GM10847 (cell line): ENCODE results near the gene ARRB1.

Experiments used
- POLR2A ChIP-seq: IDR thresholded peaks from 2 replicates; pipeline ENCODE4 v1.6.1; 2011; ENCODE audit not compliant: insufficient read length; ENCODE audit errors: extremely low read depth

ARRB1 gene

DNA sequence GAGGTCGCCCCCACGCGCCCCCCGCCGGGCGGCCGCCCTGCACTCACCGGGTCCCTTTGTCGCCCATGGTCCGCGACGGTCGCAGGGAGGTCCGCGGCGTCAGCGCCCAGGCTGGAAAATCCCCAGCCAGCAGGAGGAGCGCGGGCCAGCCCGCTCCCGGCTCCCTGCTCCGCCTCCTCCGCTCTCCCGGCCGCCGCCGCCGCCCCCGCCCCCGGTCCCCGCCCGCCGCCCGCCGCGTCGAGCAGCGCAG is at the start of gene ARRB1:
ARRB1 (minus strand) TSS at position 121 of the 250 bp plus-strand sequence; CDS start at position 67, 54 bp downstream.
- TF ChIP-seq POLR2A, result no peak

DNA sequence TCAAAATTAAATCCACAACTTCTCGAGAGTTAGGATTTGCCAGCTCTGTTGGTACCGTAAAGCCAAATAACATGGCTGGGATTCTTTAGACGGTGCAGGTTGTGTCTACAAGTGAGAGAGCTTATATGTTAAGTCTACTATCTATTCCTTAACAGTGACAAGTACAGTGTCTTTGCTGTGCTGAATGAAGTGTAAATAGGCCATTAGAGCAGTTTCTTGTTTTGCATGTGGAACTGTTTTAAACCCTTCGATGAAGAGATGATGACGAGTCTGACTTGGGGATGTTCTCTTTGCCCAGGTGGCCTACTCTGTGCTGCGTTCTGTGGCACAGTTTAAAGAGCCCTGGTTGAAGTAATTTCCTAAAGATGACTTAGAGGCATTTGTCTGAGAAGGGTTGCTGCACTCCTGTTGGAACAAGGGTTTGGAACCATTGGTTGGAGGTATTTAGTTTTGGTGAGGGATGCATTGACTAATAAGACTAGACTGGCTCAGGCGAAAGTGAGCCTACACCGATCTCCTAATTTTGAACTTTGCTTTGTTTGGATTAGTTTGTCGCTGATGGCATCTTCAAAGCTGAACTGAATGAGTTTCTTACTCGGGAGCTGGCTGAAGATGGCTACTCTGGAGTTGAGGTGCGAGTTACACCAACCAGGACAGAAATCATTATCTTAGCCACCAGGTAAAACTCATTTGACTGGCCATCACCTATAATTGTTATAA is 48.8 kb upstream of the ARRB1 start:
- TF ChIP-seq POLR2A, result no peak

- peak; percentile 98 for TF ChIP-seq POLR2A
Observed at GRCh38 chr11:75399344-75400145, 48.1 kb upstream of the ARRB1 start, which contains the start of gene RPS3. TSS of gene RPS3 (plus strand) at chr11:75399518. CDS start at chr11:75399548, 30 bp downstream.

GRCh38 chr11:75398906-75399305 is 47.4 kb upstream of the ARRB1 start:
- no peak for TF ChIP-seq POLR2A

DNA sequence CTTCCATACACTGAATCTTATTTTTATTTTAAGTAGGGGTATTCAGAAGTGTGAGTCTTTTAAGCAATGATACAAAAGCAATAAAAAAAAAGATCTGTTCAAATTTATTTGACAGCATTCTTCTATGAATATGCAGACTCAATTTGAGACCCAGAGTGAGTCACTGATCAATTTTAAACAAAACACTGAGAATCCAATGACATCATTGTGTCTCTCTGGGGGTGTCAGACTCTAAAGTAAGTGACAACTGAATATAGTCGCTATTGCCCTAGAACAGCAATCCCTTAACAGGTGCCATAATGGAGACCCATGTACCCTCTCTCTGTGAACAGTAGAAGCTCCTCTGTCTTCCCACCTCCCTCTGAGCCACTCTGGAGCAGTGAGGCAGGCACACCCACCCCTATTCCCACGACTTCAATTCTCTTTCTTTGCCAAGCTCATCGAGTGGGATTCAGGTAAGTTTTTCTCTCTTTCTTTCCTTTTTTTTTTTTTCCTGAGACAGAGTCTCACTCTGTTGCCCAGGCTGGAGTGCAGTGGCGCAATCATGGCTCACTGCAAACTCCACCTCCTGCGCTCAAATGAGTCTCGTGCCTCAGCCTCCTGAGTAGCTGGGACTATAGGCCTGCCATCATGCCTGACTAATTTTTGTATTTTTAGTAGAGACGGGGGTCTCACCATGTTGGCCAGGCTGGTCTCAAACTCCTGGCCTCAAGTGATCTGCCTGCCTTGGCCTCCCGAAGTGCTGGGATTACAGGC is 42.8 kb upstream of the ARRB1 start:
- no peak for TF ChIP-seq POLR2A

DNA sequence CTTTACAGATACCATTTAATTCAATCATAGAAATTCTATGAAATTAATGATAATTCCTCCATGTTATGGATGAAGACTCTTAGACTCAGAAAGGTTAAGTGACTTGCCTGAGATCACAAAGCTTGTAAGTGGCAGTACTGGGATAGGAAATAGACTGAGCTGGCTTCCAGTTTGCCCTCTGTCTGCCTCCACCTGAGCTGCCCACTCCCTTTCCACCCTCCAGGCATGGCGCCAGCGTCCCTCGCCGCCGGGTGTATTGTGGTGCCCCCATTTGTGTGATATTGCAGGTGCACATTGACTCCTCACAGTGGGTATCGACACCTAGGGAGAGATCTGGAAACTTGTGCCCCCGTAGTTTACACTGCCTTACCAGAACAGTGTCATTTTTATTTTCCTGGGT is 38.5 kb upstream of the ARRB1 start:
- no peak for TF ChIP-seq POLR2A

DNA sequence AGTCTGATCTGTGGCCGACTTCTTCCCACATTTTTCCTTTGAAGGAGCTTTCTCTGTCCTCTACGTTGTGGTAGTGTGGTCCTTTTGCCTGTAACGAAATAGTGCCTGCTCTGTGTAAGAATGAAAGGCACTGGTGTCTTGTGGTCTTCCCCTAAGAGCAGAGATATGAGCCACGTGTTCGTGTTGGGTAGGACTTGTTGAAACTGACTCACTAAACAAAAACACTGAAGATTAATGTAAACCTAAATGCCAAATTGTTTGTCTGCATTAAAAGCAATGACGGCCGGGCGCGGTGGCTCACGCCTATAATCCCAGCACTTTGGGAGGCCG is 37.8 kb upstream of the ARRB1 start:
- TF ChIP-seq POLR2A, result no peak

DNA sequence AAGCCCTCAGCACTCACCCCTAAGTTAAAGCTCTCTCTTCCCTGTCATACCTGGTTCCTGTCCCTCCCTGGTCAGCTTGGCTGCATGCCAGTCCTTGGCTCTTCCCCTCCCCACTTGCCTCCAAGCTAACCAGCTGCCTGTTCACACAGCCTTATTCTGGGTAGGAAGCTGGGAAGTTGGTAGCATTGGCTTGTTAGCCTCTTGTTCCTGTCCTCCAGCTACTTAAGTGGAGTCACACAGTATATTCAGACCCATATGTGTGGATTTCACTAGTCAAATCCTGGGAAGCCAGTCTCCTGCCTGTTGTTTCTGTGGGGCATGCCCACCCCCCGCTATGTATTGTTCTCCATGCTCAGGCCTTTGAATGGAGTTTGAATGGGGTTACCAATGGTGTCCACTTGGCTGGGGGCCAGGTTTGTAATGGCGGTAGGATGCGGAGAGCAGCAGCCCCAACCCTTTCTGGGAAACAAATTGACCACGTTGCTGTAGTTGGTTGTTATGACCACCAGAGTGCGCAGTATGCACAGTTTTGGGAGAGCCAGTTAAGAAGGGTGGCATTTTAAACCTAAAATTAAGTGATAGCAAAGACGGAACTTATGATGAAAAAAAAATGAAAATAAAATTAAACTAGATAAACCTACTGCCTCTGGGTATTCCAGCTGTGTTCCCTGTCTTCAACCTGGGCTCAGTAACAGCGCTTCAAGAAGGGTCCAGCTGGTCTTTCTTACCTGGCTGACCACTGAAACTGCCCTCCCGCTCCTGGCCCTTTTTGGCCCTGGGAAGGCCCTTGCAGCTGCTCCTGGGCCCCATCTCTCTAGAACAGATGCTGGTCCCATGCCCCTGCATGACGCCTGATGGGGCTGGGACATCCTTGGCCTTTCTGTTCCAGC is 37.2 kb upstream of the ARRB1 start:
- no peak for TF ChIP-seq POLR2A

DNA sequence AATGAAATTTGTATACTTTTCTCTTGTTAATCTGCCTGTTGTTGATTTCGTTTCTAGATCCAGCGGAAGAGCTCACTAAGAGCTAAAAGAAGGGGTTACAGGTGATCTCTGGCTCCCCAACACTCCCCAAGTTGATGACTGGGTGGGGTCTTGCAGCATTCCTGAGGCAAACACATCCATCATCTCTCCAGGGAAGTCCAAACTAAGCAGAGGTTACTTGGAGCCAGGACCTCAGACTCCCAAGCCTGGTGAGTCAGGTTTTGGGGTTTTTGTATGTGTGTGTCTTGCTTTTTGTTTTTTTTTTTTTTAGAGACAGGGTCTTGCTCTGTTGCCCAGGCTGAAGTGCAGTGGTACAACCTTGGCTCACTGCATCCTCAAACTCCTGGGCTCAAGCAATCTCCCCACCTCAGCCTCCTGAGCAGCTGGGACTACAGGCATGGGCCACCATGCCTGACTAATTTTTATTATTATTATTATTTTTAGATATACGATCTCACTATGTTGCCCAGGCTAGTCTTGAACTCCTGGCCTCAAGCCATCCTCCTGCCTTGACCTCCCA is 36.4 kb upstream of the ARRB1 start:
- TF ChIP-seq POLR2A, result no peak

DNA sequence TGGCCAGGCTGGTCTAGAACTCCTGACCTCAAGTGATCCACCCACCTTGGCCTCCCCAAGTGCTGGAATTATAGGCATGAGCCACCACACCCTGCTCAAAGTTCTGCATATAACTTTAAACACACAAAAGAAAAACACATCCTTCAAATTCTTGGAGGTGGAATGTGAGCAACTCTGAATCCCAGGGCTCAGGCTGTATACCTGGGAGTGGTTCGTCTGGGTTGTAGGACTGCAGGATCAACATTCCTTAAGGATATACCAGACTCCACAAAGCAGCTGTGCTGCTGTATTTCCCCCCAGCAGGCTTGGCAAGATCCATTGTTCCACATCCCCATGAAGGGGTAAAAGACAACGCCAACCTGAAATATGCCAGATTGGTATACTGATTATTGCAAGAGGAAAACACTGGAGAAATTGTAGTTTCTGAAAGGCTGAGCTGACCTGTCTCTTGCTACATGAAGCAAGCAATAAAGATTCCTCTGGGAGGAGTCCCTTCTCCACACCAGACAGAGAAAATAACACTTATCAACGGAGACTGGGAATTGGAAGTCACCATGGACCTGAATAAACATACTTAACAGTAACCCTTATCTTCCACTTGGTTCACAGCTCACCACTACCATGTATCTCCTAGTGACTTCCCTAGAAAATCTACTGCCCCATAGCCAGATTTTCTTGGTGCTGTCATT is 35.6 kb upstream of the ARRB1 start:
- no peak for TF ChIP-seq POLR2A

- no peak for TF ChIP-seq POLR2A
Observed at GRCh38 chr11:75384438-75385080, 33.1 kb upstream of the ARRB1 start.

GRCh38 chr11:75383246-75383645 is 31.8 kb upstream of the ARRB1 start:
- no peak for TF ChIP-seq POLR2A

DNA sequence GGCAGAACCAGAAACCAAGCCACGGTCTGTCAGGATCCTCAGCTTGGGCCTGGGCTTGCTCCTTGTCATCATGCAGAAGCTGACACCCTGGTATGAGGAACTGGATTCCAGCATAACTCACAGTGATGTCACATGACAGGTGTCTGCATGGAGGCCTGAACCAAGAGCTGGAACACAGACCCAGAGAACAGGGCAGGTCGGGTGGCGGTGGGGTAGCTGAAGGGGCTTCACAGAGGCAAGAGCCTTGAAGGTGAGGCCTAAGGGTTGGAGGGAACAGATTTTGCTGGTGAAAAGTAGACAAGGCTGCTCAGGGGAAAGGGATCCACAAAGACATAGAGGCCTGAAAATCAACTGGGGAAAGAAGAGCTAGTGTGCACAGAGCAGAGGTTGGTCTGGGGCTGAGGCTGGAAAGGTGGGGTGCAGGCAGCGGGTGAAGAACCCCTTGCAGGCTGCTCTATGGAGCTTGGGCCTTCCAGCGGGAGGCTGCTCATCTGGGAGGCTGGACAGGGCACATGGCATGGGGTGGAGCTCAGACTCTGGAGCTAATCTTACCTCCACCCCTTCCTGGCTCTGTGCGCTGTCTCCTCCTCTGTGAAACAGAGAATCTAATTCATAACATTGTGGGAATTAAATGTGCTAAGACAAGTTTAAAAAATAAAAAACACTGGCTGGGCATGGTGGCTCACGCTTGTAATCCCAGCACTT is 29.4 kb upstream of the ARRB1 start:
- no peak for TF ChIP-seq POLR2A
